Cardiac muscle cell (in vitro differentiated cells and primary cell): ENCODE data around the gene OR2T5. TPM values are rescaled to one million over a fixed set of nuclear protein-coding genes. Genes with fewer than 3 reads are reported as not detected.
"Not testable (repeated sequence)": the region's sequence is repeated elsewhere in the genome, so short reads cannot be mapped to it uniquely, and the experiment has no call there.

Experiments used
- DNase-seq, 2 donors: peaks; one replicate each; pipeline versions ENCODE4 v3.0.0 to v3.0.0-alpha.2; 2010 to 2017; ENCODE audit warnings: low read depth in 1 of 2, low spot score in 1 of 2
- H3K27ac ChIP-seq: fragments of 200-600 bp; sonication (generic); 2 replicates; pipeline ENCODE4 v1.5.1; 2016
- H3K27me3 ChIP-seq: fragments of 200-600 bp; sonication (generic); 2 replicates; pipeline ENCODE4 v1.6.0; 2016; ENCODE audit warnings: control low read depth
- H3K36me3 ChIP-seq: fragments of 200-600 bp; sonication (generic); 2 replicates; pipeline ENCODE4 v1.5.1; 2016; ENCODE audit warnings: control low read depth
- H3K4me1 ChIP-seq: fragments of 200-600 bp; sonication (generic); 2 replicates; pipeline ENCODE4 v1.8.1; 2017; ENCODE audit warnings: low read depth, mild to moderate bottlenecking, mixed run types
- H3K4me3 ChIP-seq: fragments of 200-600 bp; sonication (generic); 2 replicates; pipeline ENCODE4 v1.5.1; 2016; ENCODE audit warnings: mild to moderate bottlenecking
- H3K9me3 ChIP-seq: fragments of 200-600 bp; sonication (generic); 2 replicates; pipeline ENCODE4 v1.5.1; 2017; ENCODE audit warnings: low read depth, mild to moderate bottlenecking, control low read depth
- CTCF ChIP-seq: IDR thresholded peaks from 2 replicates; pipeline ENCODE4 v1.5.1; 2012; ENCODE audit warnings: low read depth, mild to moderate bottlenecking, low read length
- polyA plus RNA-seq: library from polyadenylated mRNA; unstranded; fragments of >200 nt; fragmentation: Nextera tagmentation; extraction: Ambion mirVana; gene quantifications from 2 replicates; pipeline ENCODE4 v1.2.1, GENCODE V29; 2016
- total RNA-seq: library from RNA; depleted of rRNA; stranded (reverse); fragments of >200 nt; gene quantifications from 2 replicates; pipeline ENCODE4 v1.2.3, GENCODE V29; 2016

OR2T5 gene
- total and polyA plus RNA-seq, 2 experiments from 2014 or later, result not detected

GRCh38 chr1:248471154-248471553 is 17.2 kb upstream of the OR2T5 start:
- no peaks in the 10 kb centered on the region for H3K36me3 ChIP-seq
- no peaks in the 10 kb centered on the region for H3K9me3 ChIP-seq
- H3K4me1 ChIP-seq, result no peaks in the 10 kb centered on the region
- TF ChIP-seq CTCF, result no peak
- H3K4me3 ChIP-seq, result no peak overlapping the region
- no peaks in the 10 kb centered on the region for H3K27me3 ChIP-seq
- no peak for DNase-seq
- H3K27ac ChIP-seq, result no peak overlapping the region

- H3K36me3 ChIP-seq, H3K27ac ChIP-seq, DNase-seq, H3K27me3 ChIP-seq, H3K4me3 ChIP-seq, H3K4me1 ChIP-seq, H3K9me3 ChIP-seq: not testable (repeated sequence)
These were observed 16.3 kb upstream of the OR2T5 start for GRCh38 chr1:248472111-248472510.

- H3K36me3 ChIP-seq, DNase-seq, H3K4me3 ChIP-seq, H3K27ac ChIP-seq, H3K9me3 ChIP-seq, H3K27me3 ChIP-seq, H3K4me1 ChIP-seq: not testable (repeated sequence)
These were observed 15.3 kb upstream of the OR2T5 start, which contains the start of gene OR2T3 for GRCh38 chr1:248473051-248473450. Gene OR2T3, plus strand, starts transcription at chr1:248473351. Its CDS starts 0 bp downstream, at chr1:248473351.

GRCh38 chr1:248475660-248476059 is 12.7 kb upstream of the OR2T5 start:
- not testable (repeated sequence) for H3K27me3 ChIP-seq, DNase-seq, H3K27ac ChIP-seq, H3K36me3 ChIP-seq, H3K4me3 ChIP-seq, H3K9me3 ChIP-seq, H3K4me1 ChIP-seq

GRCh38 chr1:248481686-248482579 is 6.5 kb upstream of the OR2T5 start:
- H3K36me3 ChIP-seq, H3K9me3 ChIP-seq, H3K27ac ChIP-seq, H3K4me3 ChIP-seq, DNase-seq, H3K27me3 ChIP-seq, H3K4me1 ChIP-seq: not testable (repeated sequence)

GRCh38 chr1:248496661-248497060 is 8.3 kb downstream of the OR2T5 start:
- not testable (repeated sequence) for DNase-seq, H3K9me3 ChIP-seq, H3K36me3 ChIP-seq, H3K4me1 ChIP-seq, H3K27me3 ChIP-seq, H3K4me3 ChIP-seq, H3K27ac ChIP-seq

- not testable (repeated sequence) for H3K4me1 ChIP-seq, H3K27me3 ChIP-seq, H3K36me3 ChIP-seq, DNase-seq, H3K9me3 ChIP-seq, H3K4me3 ChIP-seq, H3K27ac ChIP-seq
These were observed 12.1 kb downstream of the OR2T5 start for GRCh38 chr1:248500305-248501035.

GRCh38 chr1:248507773-248508172 is 19.4 kb downstream of the OR2T5 start, which contains the start of gene OR2G6:
Gene OR2G6, plus strand, starts transcription at chr1:248508073. Its CDS starts 13,574 bp downstream, at chr1:248521647.
- not testable (repeated sequence) for H3K4me3 ChIP-seq, DNase-seq, H3K9me3 ChIP-seq, H3K27ac ChIP-seq, H3K4me1 ChIP-seq, H3K36me3 ChIP-seq, H3K27me3 ChIP-seq

- not testable (repeated sequence) for DNase-seq, H3K27ac ChIP-seq, H3K27me3 ChIP-seq, H3K9me3 ChIP-seq, H3K4me3 ChIP-seq, H3K36me3 ChIP-seq, H3K4me1 ChIP-seq
These were observed 21.8 kb downstream of the OR2T5 start for GRCh38 chr1:248510217-248510616.
